Hematopoietic multipotent progenitor cell treated with erythropoietin and hydrocortisone succinate and interleukin-3 and kit ligand, for 6 days (in vitro differentiated cells): ENCODE data around the gene MRPL30.
A peak's percentile ranks its signal among the peaks of the same experiment; 100 is the strongest.
"Not testable (repeated sequence)": the region's sequence is repeated elsewhere in the genome, so short reads cannot be mapped to it uniquely, and the experiment has no call there.

Source experiments
- DNase-seq: peaks from one replicate; pipeline ENCODE4 v3.0.0-alpha.2; 2015

The MRPL30 gene

GRCh38 chr2:99187011-99187410 is 6.0 kb downstream of the MRPL30 start:
- no peak for DNase-seq

- DNase-seq, result no peak
Measured at GRCh38 chr2:99188357-99188756, 7.4 kb downstream of the MRPL30 start.

- peak; percentile 17 for DNase-seq
Measured at GRCh38 chr2:99190548-99190947, 9.6 kb downstream of the MRPL30 start.

- DNase-seq, result not testable (repeated sequence)
Measured at GRCh38 chr2:99192364-99192763, 11.4 kb downstream of the MRPL30 start.

GRCh38 chr2:99198103-99198841 is 17.3 kb downstream of the MRPL30 start:
- DNase-seq, result no peak

- DNase-seq, result no peak
Measured at GRCh38 chr2:99200076-99200800, 19.3 kb downstream of the MRPL30 start.

GRCh38 chr2:99201959-99202678 is 21.1 kb downstream of the MRPL30 start:
- no peak for DNase-seq

- no peak for DNase-seq
Measured at GRCh38 chr2:99205491-99205890, 24.5 kb downstream of the MRPL30 start.

- no peak for DNase-seq
Measured at GRCh38 chr2:99216096-99216495, 35.1 kb downstream of the MRPL30 start.

GRCh38 chr2:99217929-99218501 is 37.0 kb downstream of the MRPL30 start:
- peak; percentile 36 for DNase-seq

GRCh38 chr2:99233177-99233576 is 52.2 kb downstream of the MRPL30 start:
- not testable (repeated sequence) for DNase-seq

- DNase-seq, result no peak
Measured at GRCh38 chr2:99238599-99238998, 57.6 kb downstream of the MRPL30 start.

GRCh38 chr2:99240431-99240830 is 59.4 kb downstream of the MRPL30 start:
- DNase-seq, result no peak

- no peak for DNase-seq
Measured at GRCh38 chr2:99242151-99242550, 61.2 kb downstream of the MRPL30 start.
